T1000 (cell line): ENCODE measurements around the gene PTPRR.
"Not testable (repeated sequence)": the region's sequence is repeated elsewhere in the genome, so short reads cannot be mapped to it uniquely, and the experiment has no call there.

Source experiments
- DNase-seq: peaks from one replicate; lab custom pipeline; 2025; ENCODE audit warnings: mixed read lengths; lab: John Stamatoyannopoulos, UW

Gene PTPRR

GRCh38 chr12:70840656-70841350 lies 79.7 kb downstream of the PTPRR start:
- no peak for DNase-seq

- no peak for DNase-seq
Measured at GRCh38 chr12:70839544-70839943, 81.0 kb downstream of the PTPRR start.

- no peak for DNase-seq
Measured at GRCh38 chr12:70838127-70838526, 82.4 kb downstream of the PTPRR start.

GRCh38 chr12:70837026-70837425 lies 83.5 kb downstream of the PTPRR start:
- no peak for DNase-seq

- DNase-seq = no peak
Measured at GRCh38 chr12:70835948-70836347, 84.6 kb downstream of the PTPRR start.

- DNase-seq = no peak
Measured at GRCh38 chr12:70831543-70831942, 89.0 kb downstream of the PTPRR start.

GRCh38 chr12:70830221-70831061 lies 90.1 kb downstream of the PTPRR start:
- DNase-seq = no peak

GRCh38 chr12:70829070-70829469 lies 91.5 kb downstream of the PTPRR start:
- DNase-seq = no peak

- no peak for DNase-seq
Measured at GRCh38 chr12:70828351-70828750, 92.2 kb downstream of the PTPRR start.

GRCh38 chr12:70826156-70826555 lies 94.4 kb downstream of the PTPRR start:
- no peak for DNase-seq

GRCh38 chr12:70824511-70824910 lies 96.0 kb downstream of the PTPRR start:
- no peak for DNase-seq

GRCh38 chr12:70823182-70823976 lies 97.2 kb downstream of the PTPRR start:
- no peak for DNase-seq

- DNase-seq = no peak
Measured at GRCh38 chr12:70822412-70822811, 98.1 kb downstream of the PTPRR start.

- no peak for DNase-seq
Measured at GRCh38 chr12:70815971-70816391, 104.6 kb downstream of the PTPRR start.

- DNase-seq = no peak
Measured at GRCh38 chr12:70815056-70815455, 105.5 kb downstream of the PTPRR start.

GRCh38 chr12:70813559-70813958 lies 107.0 kb downstream of the PTPRR start:
- no peak for DNase-seq

GRCh38 chr12:70812136-70812535 lies 108.4 kb downstream of the PTPRR start:
- DNase-seq = no peak

- DNase-seq = no peak
Measured at GRCh38 chr12:70809887-70810286, 110.7 kb downstream of the PTPRR start.

- not testable (repeated sequence) for DNase-seq
Measured at GRCh38 chr12:70807993-70808392, 112.5 kb downstream of the PTPRR start.

GRCh38 chr12:70806827-70807226 lies 113.7 kb downstream of the PTPRR start:
- DNase-seq = no peak

- no peak for DNase-seq
Measured at GRCh38 chr12:70806043-70806442, 114.5 kb downstream of the PTPRR start.

GRCh38 chr12:70798016-70798783 lies 122.3 kb downstream of the PTPRR start:
- no peak for DNase-seq
